Activated T-helper 2 cell treated with anti-CD3 and anti-CD28 coated beads, Interferon-gamma antibody, Interleukin-2, Interleukin-4, amounts not matched to agents 10 μg/mL and 5 μg/mL and 100 μg/mL, durations not matched to agents 14 hours and 24 hours and 36 hours (primary cell): ENCODE results near the gene COBL. TPM values are rescaled to one million over a fixed set of nuclear protein-coding genes. Genes with fewer than 3 reads are reported as not detected.

Experiments
- DNase-seq: peaks from one replicate; pipeline ENCODE4 v3.0.0; 2021; ENCODE audit warnings: low spot score
- H3K27ac Mint-ChIP-seq: one replicate; pipeline ENCODE4 v1.8.0; 2021; ENCODE audit warnings: mixed read lengths
- H3K27me3 Mint-ChIP-seq: one replicate; pipeline ENCODE4 v1.8.0; 2021; ENCODE audit warnings: low read depth, mixed read lengths
- H3K36me3 Mint-ChIP-seq: one replicate; pipeline ENCODE4 v1.8.0; 2021; ENCODE audit warnings: low read depth, mixed read lengths
- H3K4me1 Mint-ChIP-seq: one replicate; pipeline ENCODE4 v1.8.0; 2021; ENCODE audit warnings: low read depth, mixed read lengths
- H3K4me3 Mint-ChIP-seq: one replicate; pipeline ENCODE4 v1.8.0; 2021; ENCODE audit warnings: low read depth, mild to moderate bottlenecking, moderate library complexity, mixed read lengths
- H3K9me3 Mint-ChIP-seq: one replicate; pipeline ENCODE4 v1.8.0; 2021; ENCODE audit warnings: mixed read lengths
- intact Hi-C: fragments of 100-400 bp; cut with micrococcal nuclease; formaldehyde crosslinking; loops from one replicate; pipeline ENCODE4 v1.15.1; 2023
- total RNA-seq: library from RNA; stranded (reverse); gene quantifications from 2 replicates; pipeline ENCODE4 v1.2.3, GENCODE V29; 2022

The COBL gene
- total RNA-seq, 1 donor from 2014 or later = not detected

DNA sequence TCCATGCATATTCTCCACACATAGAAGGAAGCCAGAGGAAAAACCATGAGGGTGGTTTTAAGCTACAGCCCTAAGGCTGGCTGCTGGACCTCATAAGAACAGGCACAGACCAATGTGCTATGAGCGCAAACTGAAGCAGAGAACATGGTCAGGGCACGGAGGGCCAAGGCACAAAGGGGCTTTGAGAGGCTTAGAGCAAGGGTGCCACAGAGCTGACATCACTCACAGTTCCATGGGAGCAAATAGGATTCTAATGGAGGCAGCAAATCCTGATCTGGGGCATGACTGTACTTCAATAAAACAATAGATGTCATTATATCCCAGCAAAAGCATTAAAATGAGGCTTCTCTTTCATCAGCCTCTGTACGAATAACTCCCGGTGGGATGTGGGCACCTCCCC, 162.4 kb downstream of the COBL start:
- Mint-ChIP-seq H3K27me3 (peaks cover 25% of the 10 kb centered on the region), H3K4me1 (no peaks in the 10 kb centered on the region), H3K36me3 (no peaks in the 10 kb centered on the region), H3K27ac (no peak overlapping the region), H3K4me3 (no peak overlapping the region), H3K9me3 (no peaks in the 10 kb centered on the region)
- DNase-seq = no peak
- intact Hi-C loops = no loop called here

- Mint-ChIP-seq H3K9me3 (peaks cover 10% of the 10 kb centered on the region), H3K27me3 (peaks cover 22% of the 10 kb centered on the region), H3K4me1 (no peaks in the 10 kb centered on the region)
These were observed 163.9 kb downstream of the COBL start for GRCh38 chr7:51152706-51153200.

GRCh38 chr7:51151455-51151854, 165.2 kb downstream of the COBL start:
- H3K27me3 Mint-ChIP-seq = peaks cover 17% of the 10 kb centered on the region
- intact Hi-C loops = no loop called here
- H3K4me3 Mint-ChIP-seq = no peak overlapping the region
- DNase-seq = no peak
- peaks cover 15% of the 10 kb centered on the region for H3K9me3 Mint-ChIP-seq
- no peaks in the 10 kb centered on the region for H3K4me1 Mint-ChIP-seq
- no peaks in the 10 kb centered on the region for H3K36me3 Mint-ChIP-seq
- no peak overlapping the region for H3K27ac Mint-ChIP-seq

More at GRCh38 chr7:51152706-51153200, 163.9 kb downstream of the COBL start:
- intact Hi-C loops = no loop called here
- Mint-ChIP-seq H3K4me3 (no peak overlapping the region), H3K27ac (no peak overlapping the region), H3K36me3 (no peaks in the 10 kb centered on the region)
- DNase-seq = no peak

DNA sequence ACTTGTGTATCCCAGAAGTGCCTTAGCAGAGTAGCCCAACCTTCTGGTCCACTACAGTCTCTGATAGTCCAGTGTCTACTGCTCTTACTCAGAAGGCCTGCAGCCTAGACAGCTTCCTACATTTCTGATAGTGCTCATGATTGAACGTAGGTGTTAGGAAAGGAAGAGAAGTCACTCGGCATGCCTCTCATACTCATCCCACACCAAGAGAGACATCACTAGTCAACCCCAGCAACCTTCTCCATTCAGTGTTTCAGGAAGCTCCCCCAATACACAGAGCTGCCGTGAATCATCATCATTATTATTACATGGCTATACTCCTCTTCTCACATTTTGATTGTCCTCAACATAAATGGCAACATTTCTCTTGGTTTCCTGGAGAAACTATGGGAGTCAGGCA, 166.4 kb downstream of the COBL start:
- no peak for DNase-seq
- intact Hi-C loops = no loop called here
- H3K36me3 Mint-ChIP-seq = no peaks in the 10 kb centered on the region
- H3K27me3 Mint-ChIP-seq = peaks cover 11% of the 10 kb centered on the region
- H3K9me3 Mint-ChIP-seq = peaks cover 15% of the 10 kb centered on the region
- no peaks in the 10 kb centered on the region for H3K4me1 Mint-ChIP-seq
- H3K4me3 Mint-ChIP-seq = no peak overlapping the region
- no peak overlapping the region for H3K27ac Mint-ChIP-seq

DNA sequence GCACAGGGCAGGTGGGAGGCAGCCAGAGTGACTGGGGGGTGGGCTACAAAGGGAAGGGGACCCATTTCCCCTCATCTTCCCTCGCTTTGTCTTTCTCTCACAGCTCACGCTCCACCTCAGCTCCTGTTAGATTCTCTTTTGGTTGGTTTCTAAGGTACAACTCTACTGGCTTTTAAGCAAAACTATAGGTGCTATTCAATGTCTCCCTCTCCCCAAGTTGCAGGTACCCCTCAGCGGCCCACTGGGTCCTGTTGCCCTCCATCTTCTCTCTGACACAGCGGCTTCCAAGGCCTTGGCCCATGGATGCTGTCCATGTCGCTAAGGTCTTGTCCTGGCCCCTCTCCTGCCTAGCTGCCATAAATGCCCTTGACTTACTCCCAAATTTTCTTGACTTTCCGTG, 168.4 kb downstream of the COBL start:
- H3K27me3 Mint-ChIP-seq = peaks cover 7% of the 10 kb centered on the region

DNA sequence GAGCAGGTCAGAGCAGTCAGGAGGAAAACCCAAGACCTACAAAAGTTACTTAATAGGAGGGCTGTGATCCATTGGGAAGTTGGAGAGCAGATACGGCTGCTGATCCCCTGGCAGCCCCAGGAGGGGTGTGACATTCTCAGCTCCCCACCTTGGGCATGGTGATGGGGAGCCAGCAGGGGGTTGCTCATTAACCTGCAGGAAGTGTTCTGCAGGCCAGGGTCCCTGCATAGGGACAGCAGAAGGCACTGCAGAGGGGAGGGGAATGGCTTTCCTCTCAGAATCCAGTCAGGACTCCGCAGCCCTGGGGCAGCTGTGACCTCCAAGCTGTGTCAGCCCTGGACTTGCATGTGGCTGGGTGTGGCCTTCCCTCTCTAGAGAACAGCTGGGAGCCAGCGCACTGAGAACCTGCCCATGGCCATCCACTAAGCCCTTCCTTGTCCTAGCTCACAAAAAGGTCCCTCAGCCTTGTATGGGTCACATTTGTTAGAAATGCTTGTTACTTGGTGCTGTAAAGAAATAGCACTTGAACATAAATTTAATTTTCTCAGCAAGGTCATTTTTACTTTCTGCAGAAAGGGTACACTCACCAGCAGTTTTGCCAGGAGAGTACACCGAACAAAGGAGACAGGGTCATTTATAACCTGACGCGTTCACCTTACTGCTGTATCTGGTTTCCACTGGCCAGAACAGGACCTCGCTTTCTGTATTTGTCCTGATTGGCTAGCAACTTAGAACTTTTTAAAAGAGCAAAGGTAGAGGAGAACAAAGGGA, 169.6 kb downstream of the COBL start:
- DNase-seq = no peak
- H3K36me3 Mint-ChIP-seq = no peaks in the 10 kb centered on the region
- intact Hi-C loops = no loop called here
- no peak overlapping the region for H3K4me3 Mint-ChIP-seq
- peaks cover 12% of the 10 kb centered on the region for H3K27me3 Mint-ChIP-seq
- H3K9me3 Mint-ChIP-seq = peaks cover 15% of the 10 kb centered on the region
- no peak overlapping the region for H3K27ac Mint-ChIP-seq
- peaks cover 5% of the 10 kb centered on the region for H3K4me1 Mint-ChIP-seq

More for the DNA sequence above, 168.4 kb downstream of the COBL start:
- no peak for DNase-seq
- peaks cover 15% of the 10 kb centered on the region for H3K9me3 Mint-ChIP-seq
- no peak overlapping the region for H3K27ac Mint-ChIP-seq
- no peaks in the 10 kb centered on the region for H3K4me1 Mint-ChIP-seq
- no peaks in the 10 kb centered on the region for H3K36me3 Mint-ChIP-seq
- intact Hi-C loops = no loop called here
- H3K4me3 Mint-ChIP-seq = no peak overlapping the region

DNA sequence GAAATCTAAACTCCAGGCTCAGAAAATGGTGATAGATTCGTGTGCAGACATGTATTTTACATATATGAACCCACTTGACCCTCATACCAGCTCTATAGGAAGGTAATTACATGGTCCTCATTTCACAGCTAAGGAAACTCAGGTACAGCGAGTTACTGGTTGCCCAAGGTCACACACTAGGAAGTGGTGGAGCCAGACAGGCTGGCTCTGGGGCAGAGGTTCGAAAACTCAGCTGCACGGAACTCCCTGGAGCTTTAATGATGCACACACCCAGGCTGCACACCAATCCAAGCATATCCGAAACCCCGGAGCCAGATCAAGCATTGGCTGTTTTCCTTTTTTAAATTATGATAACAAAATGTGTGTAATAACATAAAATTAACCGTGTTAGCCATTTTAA, 172.4 kb downstream of the COBL start:
- intact Hi-C loops = loop anchor here (5.0 kb wide), 2 partner anchors 312 to 447 kb away; no protein-coding TSS in a partner anchor
- Mint-ChIP-seq H3K27ac (no peak overlapping the region), H3K9me3 (peaks cover 15% of the 10 kb centered on the region), H3K27me3 (peaks cover 14% of the 10 kb centered on the region), H3K4me1 (peaks cover 23% of the 10 kb centered on the region), H3K4me3 (no peak overlapping the region), H3K36me3 (no peaks in the 10 kb centered on the region)
- no peak for DNase-seq

DNA sequence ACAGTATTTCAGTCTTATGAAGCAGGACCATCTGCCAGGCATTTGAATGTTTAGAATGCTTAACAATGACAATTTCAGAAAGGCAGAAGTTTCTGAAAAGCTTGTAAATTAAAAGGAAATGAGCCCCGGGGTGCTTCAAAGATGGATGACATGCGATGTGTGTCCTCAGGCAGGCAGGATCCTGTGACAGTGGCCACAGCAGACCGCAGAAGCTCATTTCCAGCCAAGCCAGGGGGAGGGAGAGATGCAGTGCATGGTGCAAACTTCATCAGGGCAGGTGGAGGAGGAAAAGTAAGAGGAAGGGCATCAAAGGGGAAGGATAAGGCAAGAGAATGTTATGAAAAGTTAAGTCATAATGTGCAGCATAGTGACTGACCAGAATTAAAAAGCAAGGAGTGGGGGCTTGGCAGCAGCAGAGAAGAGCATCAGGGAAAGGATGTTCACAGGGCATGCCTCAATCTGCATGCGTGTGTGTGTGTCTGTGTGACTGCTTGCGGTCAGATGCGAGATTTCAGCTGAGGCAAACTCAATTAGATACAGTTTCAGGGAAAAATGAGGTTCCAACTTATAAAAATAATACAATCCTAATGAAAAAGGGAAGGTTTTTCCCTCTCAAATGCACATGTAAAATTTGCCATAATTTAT, 173.7 kb downstream of the COBL start:
- peaks cover 5% of the 10 kb centered on the region for H3K9me3 Mint-ChIP-seq
- no peak for DNase-seq
- intact Hi-C loops = loop anchor here (5.0 kb wide), 2 partner anchors 311 to 446 kb away; no protein-coding TSS in a partner anchor
- H3K4me3 Mint-ChIP-seq = no peak overlapping the region
- H3K27me3 Mint-ChIP-seq = peaks cover 11% of the 10 kb centered on the region
- peaks cover 23% of the 10 kb centered on the region for H3K4me1 Mint-ChIP-seq
- no peaks in the 10 kb centered on the region for H3K36me3 Mint-ChIP-seq
- H3K27ac Mint-ChIP-seq = no peak overlapping the region

GRCh38 chr7:51141451-51142003, 175.1 kb downstream of the COBL start:
- no peaks in the 10 kb centered on the region for H3K9me3 Mint-ChIP-seq
- no peak overlapping the region for H3K4me3 Mint-ChIP-seq
- no peaks in the 10 kb centered on the region for H3K36me3 Mint-ChIP-seq
- peaks cover 23% of the 10 kb centered on the region for H3K4me1 Mint-ChIP-seq
- no peak overlapping the region for H3K27ac Mint-ChIP-seq
- intact Hi-C loops = loop anchor here (1.0 to 5.0 kb wide), 5 partner anchors 18 to 673 kb away; no protein-coding TSS in a partner anchor
- DNase-seq = no peak
- peaks cover 11% of the 10 kb centered on the region for H3K27me3 Mint-ChIP-seq

- DNase-seq = no peak
- no peaks in the 10 kb centered on the region for H3K9me3 Mint-ChIP-seq
- no peak overlapping the region for H3K27ac Mint-ChIP-seq
- H3K27me3 Mint-ChIP-seq = peaks cover 11% of the 10 kb centered on the region
- intact Hi-C loops = loop anchor here (1.0 to 5.0 kb wide), 5 partner anchors 17 to 672 kb away; no protein-coding TSS in a partner anchor
- no peaks in the 10 kb centered on the region for H3K36me3 Mint-ChIP-seq
- peaks cover 23% of the 10 kb centered on the region for H3K4me1 Mint-ChIP-seq
- no peak overlapping the region for H3K4me3 Mint-ChIP-seq
These were observed 176.1 kb downstream of the COBL start for GRCh38 chr7:51140199-51141164.

DNA sequence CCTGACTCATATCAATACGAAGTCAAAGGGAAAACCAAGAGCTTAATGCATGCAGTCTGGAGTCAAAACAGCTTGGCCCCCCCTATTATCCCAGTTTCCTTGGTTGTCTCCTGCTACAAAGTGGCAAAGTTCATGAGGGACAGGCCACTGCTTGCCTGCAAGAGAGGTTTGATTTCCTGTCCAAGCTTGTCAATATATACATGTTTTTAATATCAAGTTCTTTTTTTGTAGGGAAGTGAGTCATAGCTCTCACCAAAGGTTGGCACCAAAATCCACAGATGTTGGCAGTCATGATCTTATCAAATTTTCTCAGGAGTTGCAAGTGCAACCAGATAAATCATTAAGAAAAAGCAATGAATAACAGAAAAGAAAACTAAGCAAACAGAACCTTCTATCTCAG, 176.8 kb downstream of the COBL start:
- no peak overlapping the region for H3K27ac Mint-ChIP-seq
- no peaks in the 10 kb centered on the region for H3K9me3 Mint-ChIP-seq
- intact Hi-C loops = loop anchor here (2.0 to 5.0 kb wide), 4 partner anchors 73 to 671 kb away; no protein-coding TSS in a partner anchor
- H3K36me3 Mint-ChIP-seq = no peaks in the 10 kb centered on the region
- DNase-seq = no peak
- peaks cover 11% of the 10 kb centered on the region for H3K27me3 Mint-ChIP-seq
- H3K4me3 Mint-ChIP-seq = no peak overlapping the region
- peaks cover 23% of the 10 kb centered on the region for H3K4me1 Mint-ChIP-seq
